NCI-H1092 treated with DMSO at 0.1 percent for 48 hours (cell line): ENCODE measurements around the gene AKT1.
"Not testable (repeated sequence)": the region's sequence is repeated elsewhere in the genome, so short reads cannot be mapped to it uniquely, and the experiment has no call there.

Source experiments
- DNase-seq: peaks from one replicate; lab custom pipeline; 2025; lab: John Stamatoyannopoulos, UW

AKT1 gene

GRCh38 chr14:104738375-104739019, 57.1 kb downstream of the AKT1 start:
- DNase-seq = no peak

DNA sequence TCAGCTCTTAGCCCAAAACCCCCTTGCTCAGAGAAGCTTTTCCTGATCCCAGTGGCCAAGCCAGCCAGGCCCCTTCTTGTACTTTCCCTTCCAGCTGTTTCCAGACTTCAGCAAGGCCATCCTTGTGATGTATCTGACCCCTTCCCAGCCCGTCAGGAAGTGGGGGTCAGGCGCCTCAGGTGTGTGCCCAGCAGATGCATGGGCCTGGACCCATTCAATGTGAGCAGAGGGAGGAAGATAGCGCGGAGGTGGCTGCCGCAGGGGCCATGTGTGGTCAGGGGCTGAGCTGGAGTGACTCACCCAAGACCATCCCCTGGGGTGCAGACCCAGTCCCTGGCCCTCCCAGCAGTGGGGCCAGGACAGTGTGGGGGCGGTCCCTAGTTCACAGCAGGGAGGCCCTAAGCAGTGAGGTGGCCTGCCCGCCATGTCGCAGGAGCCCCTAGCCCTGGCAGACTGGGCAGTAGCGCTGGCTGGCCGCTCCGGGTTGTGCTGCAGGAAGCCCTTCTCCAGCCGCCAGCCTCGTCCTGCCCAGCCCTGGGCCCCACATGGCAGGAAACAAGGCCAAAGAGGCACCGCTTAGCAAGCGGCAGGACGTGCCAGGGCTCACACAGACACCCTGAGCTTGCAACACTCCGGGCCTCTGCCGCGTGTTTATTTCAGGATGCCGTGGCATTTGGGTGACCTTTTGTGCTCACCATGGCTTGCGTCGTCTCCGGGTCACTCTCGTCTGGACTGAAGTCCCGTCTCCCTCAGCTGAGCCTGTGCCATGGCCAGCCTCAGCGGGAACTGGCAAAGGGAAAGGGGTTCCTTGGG, 59.5 kb downstream of the AKT1 start:
- no peak for DNase-seq

DNA sequence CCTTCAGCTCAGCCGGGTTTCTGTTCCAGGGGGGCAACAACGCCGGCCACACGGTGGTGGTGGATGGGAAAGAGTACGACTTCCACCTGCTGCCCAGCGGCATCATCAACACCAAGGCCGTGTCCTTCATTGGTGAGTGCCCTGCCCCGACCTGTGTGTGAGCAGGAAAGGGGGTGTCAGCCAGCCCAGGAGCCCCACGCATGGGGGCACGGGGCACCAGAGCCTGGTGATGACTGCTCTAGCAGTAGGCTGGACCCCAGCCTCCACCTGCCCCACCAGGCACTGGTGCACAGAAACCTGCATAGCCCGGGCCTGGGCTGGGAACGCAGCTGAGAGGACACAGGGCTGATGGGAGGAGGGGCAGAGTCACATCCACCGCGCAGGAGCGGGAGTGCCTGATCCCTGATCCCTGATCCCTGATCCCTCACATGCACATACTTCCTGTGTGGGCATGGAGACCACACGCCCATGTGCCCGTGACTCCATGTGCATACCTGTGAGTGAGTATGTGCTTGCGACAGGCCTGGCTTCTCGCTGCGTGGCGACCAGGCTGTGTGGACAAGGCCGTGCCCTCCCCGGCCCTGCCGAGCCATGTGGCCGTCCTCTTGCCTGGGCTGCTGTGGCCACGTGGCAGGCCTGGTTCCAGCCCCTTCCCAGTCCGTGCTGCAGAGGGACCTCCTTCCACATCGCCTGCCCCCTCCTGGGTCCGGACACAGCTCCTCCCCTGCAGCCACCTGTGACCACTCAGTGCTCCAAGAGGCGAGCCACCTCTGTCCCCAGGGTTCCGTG, 60.4 kb downstream of the AKT1 start:
- no peak for DNase-seq

DNA sequence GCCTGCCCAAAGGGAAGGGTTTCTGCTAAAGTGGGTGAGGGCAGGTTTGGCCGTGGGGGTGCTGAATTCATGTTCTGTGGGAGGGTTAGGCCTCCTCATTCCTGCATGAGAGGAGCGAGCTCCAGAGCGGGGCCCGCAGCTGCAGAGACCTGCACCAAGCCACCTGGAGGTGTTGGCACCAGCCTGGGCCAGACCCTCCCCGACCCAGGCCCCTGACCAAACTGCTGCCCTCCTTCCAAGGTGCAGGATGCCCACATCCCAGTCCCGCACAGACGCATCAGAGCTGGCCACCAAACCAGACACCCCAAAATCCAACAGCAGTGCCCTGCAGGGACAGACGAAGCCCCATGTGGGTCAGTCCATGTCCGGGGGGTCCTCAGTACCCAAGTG, 61.0 kb downstream of the AKT1 start:
- no peak for DNase-seq

GRCh38 chr14:104734051-104734587, 61.4 kb downstream of the AKT1 start:
- no peak for DNase-seq

DNA sequence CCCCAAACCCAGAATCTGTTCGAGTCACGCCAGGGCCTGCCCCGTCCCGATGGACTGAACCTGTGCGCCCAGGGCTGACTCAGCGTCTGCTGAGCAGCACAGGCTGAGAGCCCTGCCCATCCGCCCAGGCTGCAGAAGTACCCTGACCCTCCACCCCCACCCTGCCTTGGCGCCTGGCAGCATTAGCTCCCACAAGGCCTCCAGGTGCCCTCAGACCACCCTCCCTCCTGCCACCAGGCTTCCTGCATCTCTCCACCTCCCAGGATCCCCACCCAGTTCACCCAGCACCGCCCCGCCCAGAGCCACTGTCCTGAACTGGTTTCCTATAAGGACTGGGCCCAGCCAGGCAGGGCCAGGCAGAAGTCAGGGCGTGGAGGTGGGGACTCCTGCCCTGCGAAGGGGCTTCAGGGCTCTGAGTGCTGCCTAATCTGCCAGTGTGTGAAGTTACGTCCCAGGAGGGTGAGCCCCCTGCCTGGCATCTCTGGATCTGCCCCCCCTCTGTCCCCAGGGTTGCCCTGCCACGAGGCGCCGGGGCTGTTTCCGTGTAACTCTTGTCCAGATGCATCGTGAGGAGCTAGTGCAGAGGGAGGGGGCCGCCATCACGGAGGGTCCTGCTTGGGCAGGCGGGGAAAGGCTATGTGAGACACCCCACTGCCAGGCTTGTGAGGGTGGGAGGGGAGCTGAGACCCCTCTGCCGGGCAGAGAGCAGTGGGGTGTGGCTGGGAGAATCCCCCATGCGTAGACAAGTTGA, 62.4 kb downstream of the AKT1 start:
- no peak for DNase-seq

GRCh38 chr14:104732355-104732804, 63.2 kb downstream of the AKT1 start:
- DNase-seq = no peak

GRCh38 chr14:104731320-104732294, 63.9 kb downstream of the AKT1 start:
- DNase-seq = peak; percentile 1

DNA sequence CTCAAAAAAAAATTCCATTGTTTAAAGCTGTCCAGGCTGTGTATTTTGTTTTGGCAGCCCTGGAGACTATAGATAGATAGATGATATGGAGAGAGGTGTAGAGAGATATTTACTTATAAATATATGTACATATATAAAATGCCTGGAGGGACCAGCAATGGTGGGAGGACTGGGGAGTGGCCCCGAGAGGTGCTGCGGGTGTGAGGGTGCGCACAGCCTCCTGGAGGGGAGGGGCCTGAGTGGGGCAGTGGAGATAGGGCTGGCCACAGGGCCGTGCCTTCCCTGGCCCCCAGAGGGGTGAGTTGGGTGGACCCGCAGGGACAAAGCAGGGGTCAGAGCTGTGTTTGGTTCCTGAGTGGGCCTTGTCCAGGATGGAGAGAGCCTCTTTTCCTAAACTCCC, 65.1 kb downstream of the AKT1 start:
- no peak for DNase-seq

GRCh38 chr14:104729835-104730181, 65.7 kb downstream of the AKT1 start:
- no peak for DNase-seq

GRCh38 chr14:104729176-104729834, 66.2 kb downstream of the AKT1 start:
- not testable (repeated sequence) for DNase-seq

DNA sequence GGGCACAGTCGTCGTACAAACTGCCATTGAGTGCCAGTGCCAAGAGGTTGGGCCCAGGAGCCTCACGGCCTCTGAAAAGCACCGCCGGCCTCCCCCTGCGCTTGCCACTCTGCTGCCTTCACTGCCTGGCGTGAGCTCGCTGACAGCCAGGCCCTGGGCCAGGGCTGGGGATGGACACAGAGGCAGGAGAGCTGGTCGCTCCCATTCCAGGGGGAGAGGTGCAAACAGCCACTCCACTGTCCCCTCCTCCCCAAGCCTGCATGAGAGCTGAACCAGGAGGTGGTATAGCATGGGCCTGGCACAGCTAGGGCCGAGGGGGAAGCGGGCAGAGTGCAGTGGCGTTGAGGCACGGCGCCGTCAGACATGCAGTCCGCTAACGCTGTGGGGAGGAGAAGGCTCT, 66.9 kb downstream of the AKT1 start:
- DNase-seq = no peak

GRCh38 chr14:104726600-104727451, 68.7 kb downstream of the AKT1 start:
- DNase-seq = no peak

GRCh38 chr14:104725772-104726548, 69.6 kb downstream of the AKT1 start:
- DNase-seq = no peak

GRCh38 chr14:104724981-104725771, 70.4 kb downstream of the AKT1 start:
- DNase-seq = no peak

- peak; percentile 17 for DNase-seq
Measured at GRCh38 chr14:104724407-104724980, 71.1 kb downstream of the AKT1 start.
